MCF 10A (cell line): Measurements from ENCODE around the gene ARPC5L. TPM values are rescaled to one million over a fixed set of nuclear protein-coding genes. Genes with fewer than 3 reads are reported as not detected.
A peak's percentile ranks its signal among the peaks of the same experiment; 100 is the strongest.

ENCODE experiments used
- BruUV-seq: library from RNA; stranded (reverse); fragments of 400-500 nt; replicated peaks from 2 replicates; lab custom pipeline; 2021; lab: Mats Ljungman, UMichigan
- CTCF ChIA-PET: fragments of 300-600 bp; sonication (Branson Sonifier 250); formaldehyde crosslinking; extraction: SDS; loops from one replicate; lab custom pipeline; 2021; ENCODE audit warnings: antibody characterized with exemption, inconsistent platforms; lab: Yijun Ruan, JAX
- POLR2A ChIA-PET: fragments of 300-600, 350-650 bp; sonication (Branson Sonifier 250); formaldehyde crosslinking; extraction: SDS; loops from one replicate; lab custom pipeline; 2020; ENCODE audit warnings: antibody characterized with exemption, inconsistent platforms; lab: Yijun Ruan, JAX
- DNase-seq: peaks from one replicate; pipeline ENCODE4 v3.0.0-alpha.2; 2018; ENCODE audit not compliant: unreplicated experiment
- H3K27ac Mint-ChIP-seq: one replicate; pipeline ENCODE4 v1.8.0; 2022; ENCODE audit warnings: mild to moderate bottlenecking, low read depth, mixed read lengths; ENCODE audit not compliant: unreplicated experiment
- H3K27me3 Mint-ChIP-seq: one replicate; pipeline ENCODE4 v1.8.0; 2022; ENCODE audit warnings: mixed read lengths; ENCODE audit not compliant: insufficient read depth, unreplicated experiment
- H3K36me3 Mint-ChIP-seq: one replicate; pipeline ENCODE4 v1.8.0; 2022; ENCODE audit warnings: mild to moderate bottlenecking, moderate library complexity, mixed read lengths; ENCODE audit not compliant: insufficient read depth, unreplicated experiment
- H3K4me1 Mint-ChIP-seq: one replicate; pipeline ENCODE4 v1.8.0; 2022; ENCODE audit warnings: mixed read lengths; ENCODE audit not compliant: insufficient read depth, unreplicated experiment
- H3K4me3 Mint-ChIP-seq: one replicate; pipeline ENCODE4 v1.8.0; 2022; ENCODE audit warnings: mild to moderate bottlenecking, moderate library complexity, mixed read lengths; ENCODE audit not compliant: unreplicated experiment
- H3K9me3 Mint-ChIP-seq: one replicate; pipeline ENCODE4 v1.8.0; 2022; ENCODE audit warnings: mixed read lengths; ENCODE audit not compliant: unreplicated experiment
- CTCF ChIP-seq: fragments of 200-600 bp; IDR thresholded peaks from one replicate; pipeline ENCODE4 v1.8.0; 2022; ENCODE audit warnings: antibody characterized with exemption, mild to moderate bottlenecking; ENCODE audit not compliant: unreplicated experiment
- intact Hi-C: fragments of 100-400 bp; cut with micrococcal nuclease; formaldehyde crosslinking; loops from 2 replicates; pipeline ENCODE4 v1.14.1; 2022
- total RNA-seq: library from RNA; stranded (reverse); gene quantifications from 2 replicates; pipeline ENCODE4 v1.2.3, GENCODE V29; 2022

The ARPC5L gene
- total RNA-seq, 1 experiment from 2014 or later: 72.5 TPM

- Mint-ChIP-seq H3K9me3 (no peaks in the 10 kb centered on the region), H3K36me3 (peaks cover 50% of the 10 kb centered on the region), H3K4me1 (peaks cover 6% of the 10 kb centered on the region), H3K27ac (no peak overlapping the region), H3K27me3 (no peaks in the 10 kb centered on the region), H3K4me3 (no peak overlapping the region)
- intact Hi-C loops: no loop called here
- DNase-seq: no peak
- no peak for TF ChIP-seq CTCF
- POLR2A ChIA-PET: interaction anchor here (0.6 to 2.4 kb wide), 11 partner anchors 8 to 415 kb away, joined by 3 to 12 read pairs (median 4); partner anchors contain the start of genes NR6A1 and SCAI
- CTCF ChIA-PET: interaction anchor here (0.7 to 1.7 kb wide), 6 partner anchors 16 to 265 kb away, joined by 3 to 7 read pairs (median 4); partner anchors contain the start of genes OLFML2A, SCAI and WDR38
- BruUV-seq: no TSS peak
Observed at GRCh38 chr9:124878021-124878420, 16.1 kb downstream of the ARPC5L start.

GRCh38 chr9:124878518-124878917 is 16.6 kb downstream of the ARPC5L start:
- Mint-ChIP-seq H3K27me3 (no peaks in the 10 kb centered on the region), H3K36me3 (peaks cover 52% of the 10 kb centered on the region), H3K4me3 (no peak overlapping the region), H3K27ac (no peak overlapping the region), H3K9me3 (no peaks in the 10 kb centered on the region), H3K4me1 (peaks cover under 1% of the 10 kb centered on the region)
- intact Hi-C loops: no loop called here
- TF ChIP-seq CTCF: no peak
- BruUV-seq: no TSS peak
- no peak for DNase-seq
- ChIA-PET POLR2A (interaction anchor here (0.6 to 2.4 kb wide), 9 partner anchors 8 to 415 kb away, joined by 3 to 12 read pairs (median 4); partner anchors contain the start of genes NR6A1 and SCAI), CTCF (interaction anchor here (0.8 to 1.7 kb wide), 6 partner anchors 15 to 265 kb away, joined by 3 to 7 read pairs (median 4); partner anchors contain the start of genes OLFML2A, SCAI and WDR38)

GRCh38 chr9:124879226-124879625 is 17.3 kb downstream of the ARPC5L start:
- Mint-ChIP-seq H3K36me3 (peaks cover 51% of the 10 kb centered on the region), H3K9me3 (no peaks in the 10 kb centered on the region), H3K27ac (peak overlapping the region; percentile 57), H3K27me3 (no peaks in the 10 kb centered on the region), H3K4me1 (no peaks in the 10 kb centered on the region), H3K4me3 (no peak overlapping the region)
- intact Hi-C loops: no loop called here
- CTCF ChIA-PET: interaction anchor here (0.6 to 1.5 kb wide), 5 partner anchors 15 to 790 kb away, joined by 3 to 6 read pairs (median 3); partner anchors contain the start of gene OLFML2A
- TF ChIP-seq CTCF: no peak
- POLR2A ChIA-PET: interaction anchor here (0.8 to 2.4 kb wide), 6 partner anchors 9 to 264 kb away, joined by 3 to 12 read pairs (median 6); partner anchors contain the start of gene SCAI
- DNase-seq: no peak
- no TSS peak for BruUV-seq

GRCh38 chr9:124880501-124880900 is 18.6 kb downstream of the ARPC5L start:
- TF ChIP-seq CTCF: no peak
- CTCF ChIA-PET: interaction anchor here (0.7 to 0.8 kb wide), 3 partner anchors 16 to 495 kb away, joined by 3 to 4 read pairs (median 3); no protein-coding TSS in a partner anchor
- no peak overlapping the region for H3K4me3 Mint-ChIP-seq

More at GRCh38 chr9:124880501-124880900, 18.6 kb downstream of the ARPC5L start:
- H3K27ac Mint-ChIP-seq: no peak overlapping the region
- H3K4me1 Mint-ChIP-seq: no peaks in the 10 kb centered on the region
- no peaks in the 10 kb centered on the region for H3K27me3 Mint-ChIP-seq
- H3K36me3 Mint-ChIP-seq: peaks cover 50% of the 10 kb centered on the region
- no TSS peak for BruUV-seq
- POLR2A ChIA-PET: interaction anchor here (1.1 to 1.2 kb wide), 2 partner anchors 8 to 9 kb away, joined by 5 read pairs; no protein-coding TSS in a partner anchor
- no peak for DNase-seq
- intact Hi-C loops: no loop called here
- H3K9me3 Mint-ChIP-seq: no peaks in the 10 kb centered on the region
